Left ventricle myocardium inferior (tissue), 1 donor: ENCODE measurements around the gene SAPCD2. TPM values are rescaled to one million over a fixed set of nuclear protein-coding genes. Genes with fewer than 3 reads are reported as not detected.
A peak's percentile ranks its signal among the peaks of the same experiment; 100 is the strongest.

Experiments used
- DNase-seq: peaks from one replicate; pipeline ENCODE4 v3.0.0-alpha.2; 2020
- H3K27ac ChIP-seq: fragments of 200-600 bp; replicated peaks from 2 replicates; pipeline ENCODE4 v1.8.0; 2021
- H3K27me3 ChIP-seq: fragments of 200-600 bp; 2 replicates; pipeline ENCODE4 v1.8.0; 2021; ENCODE audit warnings: low read depth
- H3K36me3 ChIP-seq: fragments of 200-600 bp; 2 replicates; pipeline ENCODE4 v1.8.0; 2021
- H3K4me1 ChIP-seq: fragments of 200-600 bp; 2 replicates; pipeline ENCODE4 v1.8.0; 2021
- H3K4me3 ChIP-seq: fragments of 200-600 bp; 2 replicates; pipeline ENCODE4 v1.8.0; 2021; ENCODE audit warnings: mild to moderate bottlenecking, moderate library complexity
- H3K9me3 ChIP-seq: fragments of 200-600 bp; replicated peaks from 2 replicates; pipeline ENCODE4 v1.8.0; 2021
- intact Hi-C: fragments of 100-400 bp; cut with micrococcal nuclease; formaldehyde crosslinking; loops from one replicate; pipeline ENCODE4 v1.11.0; 2022
- total RNA-seq: library from RNA; stranded (reverse); fragmentation: NEBNext Ultra II Directional; extraction: Animal tissue kit (Norgen Biotek cat#: 25700); gene quantifications from one replicate; pipeline ENCODE4 v1.2.1, GENCODE V29; 2021
- TF ChIP-seq, protein P1 (sequence below): fragments of 200-600 bp; IDR thresholded peaks from 2 replicates; pipeline ENCODE4 v1.8.0; 2021; ENCODE audit warnings: antibody characterized with exemption, mild to moderate bottlenecking, borderline replicate concordance
- donor health status: DM: no; HTN: yes; CAD: no; lungs with severe emphysema.

Gene SAPCD2
- total RNA-seq, 1 donor from 2014 or later = 0.25 TPM

DNA sequence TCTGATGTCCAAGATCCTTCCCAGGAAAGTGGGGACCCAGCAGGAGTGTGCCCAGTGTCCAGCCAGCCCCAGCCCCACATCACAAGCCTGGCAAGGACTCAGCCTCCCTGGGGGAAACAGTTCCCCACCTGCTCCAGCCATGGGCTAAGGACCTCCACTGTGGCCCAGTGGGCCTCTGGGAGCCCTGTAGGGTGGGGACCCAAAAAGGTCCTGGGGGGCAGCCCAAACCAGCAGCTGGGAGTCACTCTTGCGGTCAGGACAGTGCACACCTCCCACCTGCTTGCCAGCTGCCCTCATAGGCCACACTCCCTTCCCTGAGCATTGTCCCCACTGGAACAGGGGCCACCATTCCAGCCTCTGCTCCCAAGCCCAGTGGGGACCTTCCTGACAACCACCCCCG, 44.0 kb downstream of the SAPCD2 start:
- peaks cover 31% of the 10 kb centered on the region for H3K4me1 ChIP-seq
- H3K27me3 ChIP-seq = no peaks in the 10 kb centered on the region
- H3K4me3 ChIP-seq = peak overlapping the region; percentile 77
- intact Hi-C loops = no loop called here
- no peak overlapping the region for H3K27ac ChIP-seq
- H3K9me3 ChIP-seq = no peaks in the 10 kb centered on the region
- TF ChIP-seq, protein P1, sequence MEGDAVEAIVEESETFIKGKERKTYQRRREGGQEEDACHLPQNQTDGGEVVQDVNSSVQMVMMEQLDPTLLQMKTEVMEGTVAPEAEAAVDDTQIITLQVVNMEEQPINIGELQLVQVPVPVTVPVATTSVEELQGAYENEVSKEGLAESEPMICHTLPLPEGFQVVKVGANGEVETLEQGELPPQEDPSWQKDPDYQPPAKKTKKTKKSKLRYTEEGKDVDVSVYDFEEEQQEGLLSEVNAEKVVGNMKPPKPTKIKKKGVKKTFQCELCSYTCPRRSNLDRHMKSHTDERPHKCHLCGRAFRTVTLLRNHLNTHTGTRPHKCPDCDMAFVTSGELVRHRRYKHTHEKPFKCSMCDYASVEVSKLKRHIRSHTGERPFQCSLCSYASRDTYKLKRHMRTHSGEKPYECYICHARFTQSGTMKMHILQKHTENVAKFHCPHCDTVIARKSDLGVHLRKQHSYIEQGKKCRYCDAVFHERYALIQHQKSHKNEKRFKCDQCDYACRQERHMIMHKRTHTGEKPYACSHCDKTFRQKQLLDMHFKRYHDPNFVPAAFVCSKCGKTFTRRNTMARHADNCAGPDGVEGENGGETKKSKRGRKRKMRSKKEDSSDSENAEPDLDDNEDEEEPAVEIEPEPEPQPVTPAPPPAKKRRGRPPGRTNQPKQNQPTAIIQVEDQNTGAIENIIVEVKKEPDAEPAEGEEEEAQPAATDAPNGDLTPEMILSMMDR = no peak
- DNase-seq = no peak
- peaks cover under 1% of the 10 kb centered on the region for H3K36me3 ChIP-seq

DNA sequence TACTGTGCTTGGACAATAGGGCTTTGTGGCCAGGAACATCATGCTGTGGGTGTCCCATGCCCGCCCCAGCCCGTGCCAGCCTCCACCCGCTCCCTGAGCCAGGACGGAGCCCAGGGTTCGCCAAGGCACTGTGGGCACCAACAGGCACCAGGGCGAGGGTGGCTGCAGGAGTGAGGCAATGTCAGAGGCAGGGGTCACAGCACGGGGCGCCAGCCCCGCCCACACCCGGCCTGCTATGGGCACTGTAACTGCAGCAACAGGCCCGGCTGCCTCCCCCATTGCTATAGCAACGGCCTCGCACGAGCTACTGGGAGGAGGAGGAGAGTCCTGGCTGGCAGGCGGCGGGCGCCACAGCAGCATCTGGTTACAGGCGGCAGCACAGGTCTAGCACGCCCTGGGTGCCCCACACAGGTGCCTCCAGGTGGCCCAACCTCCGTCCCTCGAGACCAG, 44.8 kb downstream of the SAPCD2 start:
- no peaks in the 10 kb centered on the region for H3K9me3 ChIP-seq
- no peaks in the 10 kb centered on the region for H3K27me3 ChIP-seq
- intact Hi-C loops = no loop called here
- no peak overlapping the region for H3K4me3 ChIP-seq
- TF ChIP-seq, protein P1 = no peak
- H3K27ac ChIP-seq = no peak overlapping the region
- H3K4me1 ChIP-seq = peaks cover 31% of the 10 kb centered on the region
- no peak for DNase-seq
- H3K36me3 ChIP-seq = peaks cover 9% of the 10 kb centered on the region

DNA sequence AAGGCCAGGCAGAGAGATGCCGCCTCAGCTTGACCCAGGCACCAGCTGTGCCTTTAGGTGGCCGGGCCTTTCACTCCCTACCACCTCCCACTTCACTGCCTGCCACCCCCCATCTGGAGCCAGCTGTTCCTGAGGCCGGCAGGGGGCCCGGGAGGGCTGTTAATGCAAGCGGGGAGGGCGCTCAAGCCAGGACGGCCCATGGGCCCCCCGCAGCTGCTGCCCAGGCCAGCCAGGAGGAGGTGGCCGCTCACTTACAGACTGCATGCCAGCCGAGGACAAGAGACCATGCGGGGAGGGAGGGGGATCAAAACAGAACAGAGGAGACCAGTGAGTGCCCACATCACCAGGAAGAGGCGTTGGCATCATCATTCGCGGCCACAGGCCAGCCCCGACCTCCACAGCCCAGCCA, 46.8 kb downstream of the SAPCD2 start:
- Histone ChIP-seq H3K9me3 (no peaks in the 10 kb centered on the region), H3K4me1 (peaks cover 21% of the 10 kb centered on the region), H3K36me3 (peaks cover 18% of the 10 kb centered on the region), H3K27ac (no peak overlapping the region), H3K4me3 (no peak overlapping the region), H3K27me3 (no peaks in the 10 kb centered on the region)
- TF ChIP-seq, protein P1 = no peak
- intact Hi-C loops = no loop called here
- no peak for DNase-seq

DNA sequence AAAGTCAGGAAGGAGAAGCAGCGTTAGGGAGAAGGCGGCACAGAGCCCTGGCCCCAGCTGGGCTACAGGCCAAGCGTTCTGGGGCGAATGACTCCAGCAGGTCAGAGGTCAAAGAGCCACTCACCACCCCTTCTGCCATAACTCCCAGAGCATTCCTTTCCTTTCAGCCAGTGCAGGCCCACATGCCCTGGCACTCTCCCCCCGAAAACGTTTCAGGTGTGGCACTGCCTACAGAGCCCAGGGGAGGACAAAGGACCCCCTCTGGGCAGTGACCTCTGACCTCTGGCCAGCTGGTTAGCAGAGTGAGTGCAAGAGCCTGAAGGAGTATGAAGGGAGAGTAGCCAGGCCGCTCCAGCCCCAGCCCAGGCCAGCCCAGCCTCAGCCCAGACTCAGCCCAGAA, 47.2 kb downstream of the SAPCD2 start:
- H3K4me3 ChIP-seq = no peak overlapping the region
- H3K27me3 ChIP-seq = no peaks in the 10 kb centered on the region
- peaks cover 18% of the 10 kb centered on the region for H3K36me3 ChIP-seq
- TF ChIP-seq, protein P1 = no peak
- intact Hi-C loops = no loop called here
- peaks cover 18% of the 10 kb centered on the region for H3K4me1 ChIP-seq
- no peaks in the 10 kb centered on the region for H3K9me3 ChIP-seq
- no peak for DNase-seq
- H3K27ac ChIP-seq = no peak overlapping the region

DNA sequence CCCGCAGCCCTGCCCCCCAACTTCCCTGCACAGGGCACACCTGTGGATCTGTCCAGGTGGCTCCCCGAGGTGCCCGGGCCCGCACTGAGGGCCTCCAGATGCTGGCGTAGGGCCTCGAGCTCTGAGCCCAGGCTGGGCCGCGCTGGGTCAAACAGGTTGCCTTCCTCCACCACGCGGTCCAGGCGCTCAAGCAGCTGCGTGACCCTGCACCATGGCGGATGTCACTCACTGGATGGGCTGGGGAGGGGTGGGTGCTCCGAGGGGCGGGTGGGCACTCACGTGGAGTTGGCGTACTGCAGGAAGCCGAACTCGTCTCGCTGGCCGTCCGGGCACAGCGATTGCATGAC, 47.7 kb downstream of the SAPCD2 start:
- intact Hi-C loops = no loop called here
- H3K4me1 ChIP-seq = peaks cover 17% of the 10 kb centered on the region
- H3K4me3 ChIP-seq = no peak overlapping the region
- no peak for DNase-seq
- H3K27me3 ChIP-seq = no peaks in the 10 kb centered on the region
- H3K27ac ChIP-seq = no peak overlapping the region
- TF ChIP-seq, protein P1 = no peak
- H3K9me3 ChIP-seq = no peaks in the 10 kb centered on the region
- peaks cover 23% of the 10 kb centered on the region for H3K36me3 ChIP-seq
